RWPE1 (cell line): ENCODE measurements around the gene MOGAT3.

Experiments used
- CTCF ChIA-PET: fragments of 350-600 bp; sonication (Branson Sonifier 250); formaldehyde crosslinking; extraction: SDS; loops from one replicate; lab custom pipeline; 2021; lab: Yijun Ruan, JAX
- POLR2A ChIA-PET: fragments of 400-600 bp; formaldehyde crosslinking; extraction: SDS; loops from one replicate; lab custom pipeline; 2020; ENCODE audit warnings: antibody characterized with exemption; ENCODE audit not compliant: low non-redundant PET; lab: Yijun Ruan, JAX
- DNase-seq: peaks from one replicate; pipeline ENCODE4 v3.0.0; 2012; ENCODE audit warnings: low spot score
- H3K27ac ChIP-seq: fragments of 450-650 bp; 2 replicates; pipeline ENCODE4 v1.5.1; 2017
- TF ChIP-seq, protein P1 (sequence below): fragments of 450-650 bp; conservative IDR thresholded peaks from 2 replicates; pipeline ENCODE4 v1.5.1; 2017; ENCODE audit warnings: low read depth, mild to moderate bottlenecking

The MOGAT3 gene

DNA sequence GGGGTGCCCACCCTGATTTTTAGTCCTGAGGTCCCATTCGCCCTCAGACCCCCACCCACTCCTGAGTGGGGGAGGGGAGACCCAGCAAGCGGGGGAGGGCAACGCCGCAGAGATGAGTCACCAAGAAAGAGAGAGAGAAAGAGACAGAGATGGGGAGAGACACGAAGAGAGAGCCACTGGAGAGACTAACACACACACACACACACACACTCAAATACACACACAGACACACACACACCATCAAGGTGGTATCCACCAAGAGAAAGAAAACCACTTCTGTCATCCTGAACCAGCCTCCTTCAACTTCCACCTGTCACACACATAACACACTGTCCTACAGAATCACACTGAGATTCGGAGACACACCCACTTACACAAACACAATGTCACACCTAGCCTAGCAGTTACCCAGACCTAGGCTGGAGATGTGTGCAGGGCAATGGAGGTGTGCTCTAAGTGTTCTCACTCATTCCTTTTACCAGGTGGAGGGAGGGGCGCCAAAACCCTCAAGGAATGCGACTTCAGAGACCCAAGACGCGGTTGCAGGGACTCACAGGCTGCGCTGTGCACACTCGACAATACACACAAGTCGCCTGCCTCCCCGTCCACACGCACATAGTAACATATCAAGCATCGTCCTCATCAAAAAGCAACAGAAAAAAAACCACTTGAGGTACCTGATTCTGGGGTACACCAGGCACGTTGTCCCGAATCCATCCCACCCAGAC, 31.6 kb downstream of the MOGAT3 start:
- no peak for DNase-seq
- CTCF ChIA-PET = interaction anchor here (1.0 to 2.7 kb wide), 3 partner anchors 25 to 81 kb away, joined by 3 to 19 read pairs (median 16); no protein-coding TSS in a partner anchor
- H3K27ac ChIP-seq = no peak overlapping the region
- POLR2A ChIA-PET = no interaction called here
- TF ChIP-seq, protein P1, sequence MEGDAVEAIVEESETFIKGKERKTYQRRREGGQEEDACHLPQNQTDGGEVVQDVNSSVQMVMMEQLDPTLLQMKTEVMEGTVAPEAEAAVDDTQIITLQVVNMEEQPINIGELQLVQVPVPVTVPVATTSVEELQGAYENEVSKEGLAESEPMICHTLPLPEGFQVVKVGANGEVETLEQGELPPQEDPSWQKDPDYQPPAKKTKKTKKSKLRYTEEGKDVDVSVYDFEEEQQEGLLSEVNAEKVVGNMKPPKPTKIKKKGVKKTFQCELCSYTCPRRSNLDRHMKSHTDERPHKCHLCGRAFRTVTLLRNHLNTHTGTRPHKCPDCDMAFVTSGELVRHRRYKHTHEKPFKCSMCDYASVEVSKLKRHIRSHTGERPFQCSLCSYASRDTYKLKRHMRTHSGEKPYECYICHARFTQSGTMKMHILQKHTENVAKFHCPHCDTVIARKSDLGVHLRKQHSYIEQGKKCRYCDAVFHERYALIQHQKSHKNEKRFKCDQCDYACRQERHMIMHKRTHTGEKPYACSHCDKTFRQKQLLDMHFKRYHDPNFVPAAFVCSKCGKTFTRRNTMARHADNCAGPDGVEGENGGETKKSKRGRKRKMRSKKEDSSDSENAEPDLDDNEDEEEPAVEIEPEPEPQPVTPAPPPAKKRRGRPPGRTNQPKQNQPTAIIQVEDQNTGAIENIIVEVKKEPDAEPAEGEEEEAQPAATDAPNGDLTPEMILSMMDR = no peak

DNA sequence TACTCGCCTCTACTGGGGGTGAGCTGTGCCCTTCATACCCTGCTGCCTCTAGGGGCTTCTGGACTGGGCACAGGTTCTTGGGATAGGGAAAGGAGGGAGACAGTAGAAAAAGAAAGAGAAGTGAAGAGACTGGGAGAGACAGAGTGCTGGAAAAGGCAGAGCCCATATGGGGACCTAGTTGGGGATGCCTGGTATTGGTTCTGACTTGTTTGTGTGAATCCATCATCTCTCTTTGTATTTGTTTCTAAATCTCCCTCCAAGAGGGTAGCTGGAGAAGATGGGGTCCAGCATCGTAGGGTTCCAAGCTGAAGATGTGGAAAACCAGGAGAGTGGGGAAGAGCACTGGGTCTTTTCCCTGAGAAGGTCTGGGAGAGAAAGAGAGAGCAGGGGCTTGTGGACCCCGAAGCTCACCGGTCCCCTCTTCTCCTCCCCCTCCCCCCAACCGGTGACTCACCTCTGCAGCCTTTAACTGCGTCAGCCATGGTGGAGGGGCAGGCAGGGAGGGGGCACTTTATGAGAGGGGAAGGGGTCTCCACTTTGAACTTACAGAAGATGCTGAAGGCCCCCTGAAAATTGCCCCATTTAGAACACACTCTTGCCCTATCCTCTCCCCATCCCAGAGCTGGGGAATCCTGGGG, 32.3 kb downstream of the MOGAT3 start:
- TF ChIP-seq, protein P1 = no peak
- ChIA-PET POLR2A (no interaction called here), CTCF (interaction anchor here (0.5 to 1.2 kb wide), 3 partner anchors 23 to 75 kb away, joined by 3 to 16 read pairs (median 3); no protein-coding TSS in a partner anchor)
- DNase-seq = no peak
- H3K27ac ChIP-seq = no peak overlapping the region; the same call in 1 of the 2 replicates

DNA sequence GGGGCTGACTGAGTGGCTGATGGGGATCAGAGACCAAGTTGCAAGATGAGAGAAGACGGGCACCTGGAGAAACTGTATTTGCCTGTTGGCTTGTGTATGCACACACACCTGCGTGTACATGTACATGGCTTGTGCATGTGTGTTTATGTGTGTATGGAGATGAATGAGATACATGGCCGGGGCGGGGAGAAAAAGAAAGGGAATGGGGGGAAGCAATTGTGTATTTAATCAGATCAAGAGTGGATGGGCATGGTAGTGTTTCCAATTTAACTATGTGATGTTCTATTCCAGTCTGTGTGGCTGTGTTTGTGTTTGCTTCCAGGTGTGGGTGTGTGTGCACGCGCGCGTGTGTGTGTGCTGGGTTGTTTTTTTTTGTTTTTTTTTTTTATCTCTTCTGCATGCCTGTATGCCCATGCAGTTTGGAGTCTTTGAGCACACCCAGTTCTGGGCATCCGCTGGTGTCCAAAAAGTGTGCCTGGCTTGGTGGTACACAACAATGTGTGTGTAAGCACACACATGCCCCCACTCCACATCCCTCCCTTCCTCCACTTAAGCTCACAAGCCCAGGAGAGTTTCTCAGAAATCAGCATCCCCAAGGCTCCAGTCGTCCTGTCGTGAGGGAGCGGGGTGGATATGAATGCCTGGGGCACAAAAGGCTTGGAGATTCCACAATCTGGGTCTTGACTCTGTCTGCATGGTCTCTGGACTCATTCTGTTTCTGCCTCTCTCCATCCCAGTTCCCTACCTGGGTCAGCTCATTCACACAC, 33.0 kb downstream of the MOGAT3 start:
- no peak for DNase-seq
- CTCF ChIA-PET = interaction anchor here (0.5 to 1.2 kb wide), 4 partner anchors 24 to 76 kb away, joined by 3 to 16 read pairs (median 4); no protein-coding TSS in a partner anchor
- H3K27ac ChIP-seq = no peak overlapping the region; the same call in 1 of the 2 replicates
- TF ChIP-seq, protein P1 = no peak
- POLR2A ChIA-PET = no interaction called here

DNA sequence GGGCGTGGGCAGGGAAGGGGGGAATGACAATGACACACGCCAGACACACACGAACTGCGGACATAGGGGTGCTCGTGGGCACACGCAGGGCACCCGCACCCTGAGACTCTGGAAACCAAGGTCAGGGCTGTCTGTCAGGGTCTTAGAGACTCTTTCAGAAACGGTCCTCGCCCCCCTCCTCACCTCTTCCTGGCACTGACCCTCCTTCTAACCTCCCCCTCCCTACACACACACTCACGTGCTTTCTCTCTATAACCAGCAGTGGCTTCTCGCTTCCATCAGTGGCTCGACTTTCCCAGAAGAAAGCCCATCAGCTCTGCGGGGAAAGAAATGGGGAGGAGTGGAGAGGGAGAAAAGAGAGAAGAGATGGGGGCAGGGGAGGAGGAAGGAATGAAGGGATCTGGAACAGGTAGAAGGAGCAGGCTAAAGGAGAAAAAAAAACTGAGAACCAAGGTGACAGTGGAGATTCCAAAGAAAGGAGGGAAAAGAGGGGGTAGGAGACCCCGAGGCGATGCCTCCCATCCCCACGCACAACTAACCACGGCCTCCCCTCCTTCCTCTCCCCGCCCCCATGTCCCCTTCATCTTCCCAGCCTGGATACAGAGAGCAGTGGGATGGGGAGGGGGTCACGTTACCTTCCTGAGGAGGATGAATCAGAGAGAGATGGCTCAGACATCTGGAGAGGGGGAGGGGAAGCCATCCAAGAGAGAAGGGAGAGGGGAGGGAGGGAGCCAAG, 33.8 kb downstream of the MOGAT3 start:
- DNase-seq = no peak
- POLR2A ChIA-PET = no interaction called here
- H3K27ac ChIP-seq = no peak overlapping the region
- TF ChIP-seq, protein P1 = no peak
- CTCF ChIA-PET = interaction anchor here (0.5 to 2.0 kb wide), 2 partner anchors 23 to 26 kb away, joined by 4 to 7 read pairs; no protein-coding TSS in a partner anchor

DNA sequence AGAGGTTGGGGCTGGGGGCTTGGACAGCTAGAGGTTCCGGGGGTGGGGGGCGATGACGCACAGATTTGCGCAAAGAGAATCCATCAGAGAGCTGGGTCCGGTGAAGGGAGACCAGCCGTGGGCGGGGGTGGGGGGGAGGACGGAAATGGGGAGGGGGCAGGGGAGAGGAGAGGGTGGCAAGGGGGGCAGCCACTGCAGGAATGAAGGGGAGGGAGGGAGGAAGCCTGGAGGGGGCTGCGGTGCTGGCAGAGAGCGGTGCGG, 34.3 kb downstream of the MOGAT3 start:
- ChIA-PET POLR2A (no interaction called here), CTCF (interaction anchor here (2.0 kb wide), 1 partner anchor 23 kb away, joined by 7 read pairs; no protein-coding TSS in a partner anchor)
- TF ChIP-seq, protein P1 = no peak
- DNase-seq = no peak
- H3K27ac ChIP-seq = no peak overlapping the region
